GM21360 (cell line): ENCODE measurements around the gene INTS12.

Experiments
- ATAC-seq: cut with Tn5 transposase; IDR thresholded peaks from one replicate; pipeline ENCODE4 v1.9.1; 2021; ENCODE audit warnings: mild to moderate bottlenecking, moderate library complexity; ENCODE audit not compliant: unreplicated experiment

Gene INTS12

DNA sequence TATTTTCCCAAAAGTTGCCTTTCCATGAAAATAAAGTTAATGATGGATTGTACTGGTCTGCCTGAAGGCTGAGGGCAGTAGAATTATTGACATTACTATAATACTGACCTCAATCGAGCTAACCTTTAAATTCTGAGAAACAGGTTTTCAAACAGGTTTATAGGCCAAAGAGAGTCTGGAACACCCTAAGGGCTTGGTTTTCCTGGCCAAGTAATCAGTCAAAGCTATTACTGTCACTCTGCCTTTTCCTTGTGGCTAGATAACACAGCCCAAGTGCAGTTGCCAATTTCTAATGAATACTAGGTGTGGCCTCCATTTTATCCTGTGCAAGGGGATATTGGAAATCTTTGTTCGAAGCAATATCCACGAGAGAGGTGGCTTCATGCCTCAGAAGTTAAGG is 75.2 kb downstream of the INTS12 start:
- ATAC-seq, result no peak
